ENCODE data around the gene SNX21.

SNX21 gene

DNA sequence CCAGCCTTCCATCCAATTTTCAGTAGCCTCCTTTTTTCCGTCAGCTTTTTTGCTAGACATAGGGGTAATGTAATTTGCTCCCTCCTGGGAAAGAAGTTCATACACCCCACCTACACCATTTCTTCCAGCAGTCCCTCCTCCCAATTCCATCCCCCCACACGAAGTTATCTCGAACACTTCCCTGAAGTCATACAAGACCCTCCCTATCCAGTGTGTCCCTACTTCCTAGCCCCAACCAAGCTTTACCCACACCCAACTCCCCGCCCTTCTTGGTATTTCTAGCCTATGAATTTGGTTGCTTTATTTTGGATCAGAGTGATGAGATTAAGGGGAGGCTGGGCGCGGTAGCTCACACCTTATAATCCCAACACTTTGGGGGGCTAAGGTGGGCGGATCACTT, 20.1 kb upstream of the SNX21 start:
- ChIA-PET CTCF (interaction anchor here (0.6 to 1.4 kb wide), 5 partner anchors 9 to 377 kb away, joined by 3 to 9 read pairs (median 5); no protein-coding TSS in a partner anchor), POLR2A (ENCODE audit: low non-redundant PET) (no interaction called here)
- no peak for DNase-seq (ENCODE audit: low spot score)
- H3K27ac ChIP-seq = peak overlapping the region; percentile 86
- TF ChIP-seq, protein P1, sequence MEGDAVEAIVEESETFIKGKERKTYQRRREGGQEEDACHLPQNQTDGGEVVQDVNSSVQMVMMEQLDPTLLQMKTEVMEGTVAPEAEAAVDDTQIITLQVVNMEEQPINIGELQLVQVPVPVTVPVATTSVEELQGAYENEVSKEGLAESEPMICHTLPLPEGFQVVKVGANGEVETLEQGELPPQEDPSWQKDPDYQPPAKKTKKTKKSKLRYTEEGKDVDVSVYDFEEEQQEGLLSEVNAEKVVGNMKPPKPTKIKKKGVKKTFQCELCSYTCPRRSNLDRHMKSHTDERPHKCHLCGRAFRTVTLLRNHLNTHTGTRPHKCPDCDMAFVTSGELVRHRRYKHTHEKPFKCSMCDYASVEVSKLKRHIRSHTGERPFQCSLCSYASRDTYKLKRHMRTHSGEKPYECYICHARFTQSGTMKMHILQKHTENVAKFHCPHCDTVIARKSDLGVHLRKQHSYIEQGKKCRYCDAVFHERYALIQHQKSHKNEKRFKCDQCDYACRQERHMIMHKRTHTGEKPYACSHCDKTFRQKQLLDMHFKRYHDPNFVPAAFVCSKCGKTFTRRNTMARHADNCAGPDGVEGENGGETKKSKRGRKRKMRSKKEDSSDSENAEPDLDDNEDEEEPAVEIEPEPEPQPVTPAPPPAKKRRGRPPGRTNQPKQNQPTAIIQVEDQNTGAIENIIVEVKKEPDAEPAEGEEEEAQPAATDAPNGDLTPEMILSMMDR (conservative IDR thresholded peaks at IDR 0.05; ENCODE audit: low read depth) = no peak

DNA sequence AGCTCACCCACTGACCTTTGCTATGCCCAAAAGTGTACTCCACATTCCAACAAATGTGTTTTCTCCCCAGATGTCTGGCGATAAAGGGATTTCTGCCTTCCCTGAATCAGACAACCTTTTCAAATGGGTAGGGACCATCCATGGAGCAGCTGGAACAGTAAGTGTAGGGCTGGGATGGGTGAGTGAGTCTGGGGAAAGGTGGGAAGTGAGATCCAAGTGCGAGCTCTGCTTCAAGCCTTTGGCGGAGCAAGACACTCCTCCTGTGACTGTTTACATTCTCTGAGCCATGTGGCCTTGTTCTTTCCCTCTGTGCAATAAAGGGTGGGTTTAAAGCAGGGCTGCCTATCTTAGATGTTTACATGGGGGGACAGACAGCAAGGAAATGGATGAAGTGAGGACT, 19.3 kb upstream of the SNX21 start:
- no peak for DNase-seq (ENCODE audit: low spot score)
- CTCF ChIA-PET = interaction anchor here (0.7 kb wide), 1 partner anchor 743 kb away, joined by 4 read pairs; no protein-coding TSS in a partner anchor
- POLR2A ChIA-PET (ENCODE audit: low non-redundant PET) = interaction anchor here (0.8 kb wide), 1 partner anchor 15 kb away, joined by 3 read pairs; no protein-coding TSS in a partner anchor
- TF ChIP-seq, protein P1 (conservative IDR thresholded peaks at IDR 0.05; ENCODE audit: low read depth) = no peak
- H3K27ac ChIP-seq = peak overlapping the region; percentile 60

DNA sequence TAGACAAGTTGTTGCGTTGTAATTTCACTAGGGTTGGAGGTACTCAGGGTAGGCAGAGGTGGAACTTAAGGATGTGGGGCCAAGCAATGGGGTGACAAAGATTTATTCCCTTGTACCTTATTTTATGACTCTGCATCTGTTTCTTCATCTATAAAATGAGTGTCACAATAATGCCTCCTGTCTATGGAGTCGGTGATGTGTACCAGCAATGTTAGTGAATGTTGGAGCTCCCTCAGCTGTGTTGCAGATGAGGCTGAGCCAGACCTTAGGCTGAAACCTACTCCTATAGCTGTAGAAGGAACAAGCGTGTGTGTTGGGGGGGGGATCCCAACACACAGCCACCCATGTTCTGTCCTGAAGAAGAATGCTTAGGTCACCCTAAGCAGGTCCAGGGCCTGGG, 16.6 kb upstream of the SNX21 start:
- POLR2A ChIA-PET (ENCODE audit: low non-redundant PET) = no interaction called here
- TF ChIP-seq, protein P1 (conservative IDR thresholded peaks at IDR 0.05; ENCODE audit: low read depth) = no peak
- DNase-seq (ENCODE audit: low spot score) = no peak
- H3K27ac ChIP-seq = peak overlapping the region; percentile 67
- CTCF ChIA-PET = interaction anchor here (0.5 to 0.6 kb wide), 2 partner anchors 12 to 141 kb away, joined by 3 read pairs; no protein-coding TSS in a partner anchor

DNA sequence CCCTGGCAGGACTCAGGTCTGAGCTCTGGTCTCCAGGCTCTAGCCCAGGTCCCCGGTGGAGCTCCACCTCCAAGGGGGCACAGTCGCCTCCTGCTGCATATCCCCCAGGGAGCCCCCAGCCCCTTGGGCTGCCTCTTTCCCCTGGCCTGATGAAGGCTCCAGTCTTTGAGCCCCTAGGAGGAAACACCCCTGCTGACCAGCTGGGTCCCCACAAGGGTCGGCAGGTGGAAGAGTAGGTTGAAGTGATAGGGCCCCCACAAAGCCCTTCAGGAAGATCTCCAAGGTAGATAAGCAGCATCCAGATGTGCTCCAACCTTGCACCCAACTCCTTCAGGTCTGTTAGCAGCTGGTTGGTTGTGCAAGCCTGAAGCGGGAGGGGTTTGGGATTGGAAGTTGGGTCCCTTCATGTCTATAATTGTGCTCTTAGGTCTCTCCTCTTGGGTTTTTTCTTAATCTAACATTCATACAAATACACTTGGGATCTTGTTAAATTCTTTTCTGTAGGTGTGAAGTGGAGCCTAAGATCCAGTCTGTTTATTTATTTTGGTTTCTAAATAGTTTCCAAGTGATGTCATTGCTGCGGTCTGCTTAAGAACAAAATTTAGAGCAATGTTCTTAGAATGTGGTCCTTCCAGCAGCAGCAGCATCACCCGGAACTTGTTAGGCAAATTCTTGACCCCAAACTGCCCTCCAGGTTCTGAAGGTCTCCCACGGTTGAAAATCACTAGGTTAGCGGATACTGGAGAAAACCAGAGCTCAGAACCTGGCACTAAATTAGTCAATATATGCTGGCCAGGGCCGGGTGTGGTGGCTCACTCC, 16.0 kb upstream of the SNX21 start:
- H3K27ac ChIP-seq = peak overlapping the region; percentile 67
- peak; percentile 57 for DNase-seq (ENCODE audit: low spot score)
- TF ChIP-seq, protein P1 (conservative IDR thresholded peaks at IDR 0.05; ENCODE audit: low read depth) = no peak
- CTCF ChIA-PET = interaction anchor here (0.5 to 0.6 kb wide), 2 partner anchors 13 to 141 kb away, joined by 3 read pairs; no protein-coding TSS in a partner anchor
- POLR2A ChIA-PET (ENCODE audit: low non-redundant PET) = interaction anchor here (0.8 kb wide), 1 partner anchor 563 kb away, joined by 4 read pairs; no protein-coding TSS in a partner anchor

DNA sequence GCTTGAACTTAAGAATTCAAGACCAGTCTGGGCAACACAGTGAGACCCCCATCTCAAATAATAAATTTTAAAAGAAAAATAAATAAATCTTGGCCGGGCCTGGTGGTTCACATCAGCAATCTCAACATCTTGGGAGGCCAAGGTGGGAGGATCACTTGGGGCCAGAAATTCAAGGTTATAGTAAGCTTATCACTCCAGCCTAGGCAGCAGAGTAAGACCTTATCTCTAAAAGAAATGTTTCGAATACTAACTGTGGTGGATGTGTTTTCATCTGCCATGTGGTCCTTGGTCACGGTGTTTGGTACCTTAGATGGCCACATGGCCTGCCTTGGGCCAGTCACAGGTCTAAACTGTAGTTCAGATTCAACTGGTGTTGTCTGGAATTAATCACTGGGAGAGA, 15.4 kb upstream of the SNX21 start:
- H3K27ac ChIP-seq = peak overlapping the region; percentile 67
- POLR2A ChIA-PET (ENCODE audit: low non-redundant PET) = interaction anchor here (0.8 kb wide), 1 partner anchor 562 kb away, joined by 4 read pairs; no protein-coding TSS in a partner anchor
- CTCF ChIA-PET = interaction anchor here (0.8 to 1.1 kb wide), 2 partner anchors 47 to 116 kb away, joined by 3 to 4 read pairs; no protein-coding TSS in a partner anchor
- no peak for DNase-seq (ENCODE audit: low spot score)
- TF ChIP-seq, protein P1 (conservative IDR thresholded peaks at IDR 0.05; ENCODE audit: low read depth) = no peak

DNA sequence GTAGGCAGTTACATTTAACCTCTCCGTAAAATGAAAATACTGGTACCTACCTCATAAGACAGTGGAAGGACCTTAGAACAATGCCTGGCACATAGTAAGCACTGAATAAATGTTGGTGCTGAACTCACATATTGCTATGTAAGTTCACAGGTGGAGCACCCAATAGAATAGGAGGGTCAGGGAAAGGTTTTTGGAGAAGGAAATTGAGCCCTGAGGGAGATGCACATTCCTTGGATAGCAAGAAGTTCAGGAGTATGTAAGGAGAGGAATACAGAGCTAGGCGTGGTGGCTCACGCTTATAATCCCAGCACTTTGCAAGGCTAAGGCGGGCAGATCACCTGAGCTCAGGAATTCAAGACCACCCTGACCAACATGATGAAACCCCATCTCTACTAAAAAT, 14.1 kb upstream of the SNX21 start:
- H3K27ac ChIP-seq = no peak overlapping the region
- TF ChIP-seq, protein P1 (conservative IDR thresholded peaks at IDR 0.05; ENCODE audit: low read depth) = no peak
- no peak for DNase-seq (ENCODE audit: low spot score)
- ChIA-PET POLR2A (ENCODE audit: low non-redundant PET) (no interaction called here), CTCF (interaction anchor here (0.6 to 1.1 kb wide), 5 partner anchors 9 to 802 kb away, joined by 3 to 5 read pairs (median 4); no protein-coding TSS in a partner anchor)

Measured in RWPE1 (cell line).